Activated T-cell treated with anti-CD3 and anti-CD28 coated beads for 24 hours (primary cell): ENCODE measurements around the gene FHIT.
"Not testable (repeated sequence)": the region's sequence is repeated elsewhere in the genome, so short reads cannot be mapped to it uniquely, and the experiment has no call there.

Experiments used
- DNase-seq: peaks from one replicate; pipeline ENCODE4 v3.0.0-alpha.2; 2020; ENCODE audit warnings: low read depth

Gene FHIT

GRCh38 chr3:61226166-61226686 is 25.0 kb downstream of the FHIT start:
- no peak for DNase-seq

DNA sequence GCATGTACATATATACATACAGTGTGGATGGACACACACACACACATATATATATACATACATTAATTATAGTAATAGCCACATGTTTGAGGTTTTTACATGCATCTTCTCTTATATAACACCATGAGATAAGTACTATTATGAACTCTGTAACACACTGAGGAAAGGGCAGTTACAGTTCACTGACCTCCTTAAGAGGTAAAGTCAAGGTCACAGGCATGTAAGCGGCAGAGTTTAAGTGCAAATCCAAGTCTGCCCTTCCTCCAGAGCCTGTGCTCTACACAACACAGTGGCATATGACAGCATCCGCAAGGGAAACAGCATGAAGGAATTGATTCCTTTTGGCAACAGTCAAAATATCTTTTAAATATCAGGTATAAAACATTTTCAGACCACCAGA is 26.4 kb downstream of the FHIT start:
- DNase-seq = no peak

DNA sequence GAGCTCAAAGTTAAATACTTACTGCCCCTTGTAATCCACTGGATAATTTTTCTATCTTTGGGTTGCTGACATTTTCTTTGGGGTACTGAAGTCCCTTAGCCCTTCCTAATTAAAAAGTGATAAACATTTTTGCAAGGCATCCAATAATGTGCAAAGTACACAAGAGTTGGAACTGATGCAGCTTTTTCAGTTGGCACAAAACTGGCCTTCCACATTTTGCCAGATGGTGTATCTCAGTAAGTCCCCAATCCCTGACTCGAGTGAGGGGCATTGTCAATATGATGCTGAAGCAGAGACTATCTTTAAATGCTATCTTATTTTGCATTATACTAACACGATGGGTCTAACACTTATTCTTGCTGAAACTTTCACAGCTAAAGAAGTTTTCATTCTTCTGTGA is 27.8 kb downstream of the FHIT start:
- DNase-seq = no peak

DNA sequence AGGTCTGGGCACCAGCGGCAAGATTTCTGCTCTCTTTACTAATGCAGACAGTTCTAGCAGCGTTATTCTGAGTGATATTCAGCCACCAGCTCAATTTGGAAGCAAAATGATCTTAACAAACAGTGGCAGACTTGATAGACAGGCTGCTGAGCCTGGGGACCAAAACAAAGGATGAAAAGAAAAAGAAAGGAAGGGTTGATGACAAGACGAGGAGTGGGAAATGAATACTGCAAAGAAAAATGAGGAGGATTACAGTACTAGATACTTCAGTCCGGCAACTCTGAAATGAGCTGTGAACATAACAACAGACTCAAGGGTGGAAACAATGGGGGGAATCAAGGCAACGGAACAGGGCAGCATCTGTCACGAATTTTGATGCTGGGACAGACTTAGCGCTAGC is 28.8 kb downstream of the FHIT start:
- DNase-seq = no peak

GRCh38 chr3:61221759-61222362 is 29.4 kb downstream of the FHIT start:
- DNase-seq = no peak

- DNase-seq = no peak
Measured at GRCh38 chr3:61218504-61218903, 32.7 kb downstream of the FHIT start.

DNA sequence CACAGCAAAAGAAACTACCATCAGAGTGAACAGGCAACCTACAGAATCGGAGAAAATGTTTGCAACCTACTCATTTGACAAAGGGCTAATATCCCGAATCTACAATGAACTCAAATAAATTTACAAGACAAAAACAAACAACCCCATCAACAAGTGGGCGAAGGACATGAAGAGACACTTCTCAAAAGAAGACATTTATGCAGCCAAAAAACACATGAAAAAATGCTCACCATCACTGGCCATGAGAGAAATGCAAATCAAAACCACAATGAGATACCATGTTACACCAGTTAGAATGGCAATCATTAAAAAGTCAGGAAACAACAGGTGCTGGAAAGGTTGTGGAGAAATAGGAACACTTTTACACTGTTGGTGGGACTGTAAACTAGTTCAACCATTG is 35.1 kb downstream of the FHIT start:
- not testable (repeated sequence) for DNase-seq

DNA sequence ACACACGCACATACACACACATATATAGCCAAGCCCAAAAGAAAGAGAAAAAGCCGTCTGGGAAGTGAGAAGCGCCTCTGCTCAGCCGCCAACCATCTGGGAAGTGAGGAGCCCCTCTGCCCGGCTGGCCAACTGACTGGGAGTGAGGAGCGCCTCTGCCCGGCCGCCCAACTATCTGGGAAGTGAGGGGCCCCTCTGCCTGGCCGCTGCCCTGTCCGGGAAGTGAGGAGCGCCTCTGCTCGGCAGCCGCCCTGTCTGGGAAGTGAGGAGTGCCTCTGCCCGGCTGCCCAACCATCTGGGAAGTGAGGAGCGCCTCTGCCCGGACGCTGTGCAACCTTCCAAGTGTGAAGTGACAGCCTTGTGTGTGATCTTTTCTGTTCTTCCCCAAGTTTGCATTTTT is 49.2 kb downstream of the FHIT start:
- DNase-seq = no peak

- no peak for DNase-seq
Measured at GRCh38 chr3:61201071-61201470, 50.2 kb downstream of the FHIT start.

DNA sequence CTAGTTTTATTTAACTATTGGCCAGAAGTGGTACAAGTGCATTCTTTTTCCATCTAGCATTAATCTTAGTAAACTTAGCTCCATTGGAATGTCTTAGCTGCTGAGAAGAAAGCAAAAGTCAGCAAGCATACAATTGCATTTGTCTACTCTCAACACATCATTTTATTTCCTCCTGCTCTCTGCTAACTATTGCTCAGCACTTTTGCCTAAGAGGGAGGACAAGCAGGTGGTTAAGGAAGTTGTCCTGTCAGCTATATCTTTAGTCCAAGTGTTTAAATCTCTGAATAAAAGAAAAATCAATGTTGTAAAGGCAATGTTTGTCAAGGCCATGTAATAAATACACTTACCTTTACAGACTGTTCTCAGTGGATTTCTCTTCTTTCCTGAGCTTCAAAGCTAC is 51.0 kb downstream of the FHIT start:
- DNase-seq = no peak

- DNase-seq = no peak
Measured at GRCh38 chr3:61199843-61200242, 51.4 kb downstream of the FHIT start.

GRCh38 chr3:61194892-61195538 is 56.2 kb downstream of the FHIT start:
- no peak for DNase-seq

GRCh38 chr3:61192222-61192621 is 59.0 kb downstream of the FHIT start:
- DNase-seq = no peak

DNA sequence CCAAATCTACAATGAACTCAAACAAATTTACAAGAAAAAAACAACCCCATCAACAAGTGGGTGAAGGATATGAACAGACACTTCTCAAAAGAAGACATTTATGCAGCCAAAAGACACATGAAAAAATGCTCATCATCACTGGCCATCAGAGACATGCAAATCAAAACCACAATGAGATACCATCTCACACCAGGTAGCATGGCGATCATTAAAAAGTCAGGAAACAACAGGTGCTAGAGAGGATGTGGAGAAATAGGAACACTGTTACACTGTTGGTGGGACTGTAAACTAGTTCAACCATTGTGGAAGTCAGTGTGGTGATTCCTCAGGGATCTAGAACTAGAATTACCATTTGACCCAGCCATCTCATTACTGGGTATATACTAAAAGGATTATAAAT is 61.0 kb downstream of the FHIT start:
- not testable (repeated sequence) for DNase-seq

GRCh38 chr3:61186030-61186429 is 65.2 kb downstream of the FHIT start:
- no peak for DNase-seq

GRCh38 chr3:61184956-61185355 is 66.3 kb downstream of the FHIT start:
- DNase-seq = no peak

DNA sequence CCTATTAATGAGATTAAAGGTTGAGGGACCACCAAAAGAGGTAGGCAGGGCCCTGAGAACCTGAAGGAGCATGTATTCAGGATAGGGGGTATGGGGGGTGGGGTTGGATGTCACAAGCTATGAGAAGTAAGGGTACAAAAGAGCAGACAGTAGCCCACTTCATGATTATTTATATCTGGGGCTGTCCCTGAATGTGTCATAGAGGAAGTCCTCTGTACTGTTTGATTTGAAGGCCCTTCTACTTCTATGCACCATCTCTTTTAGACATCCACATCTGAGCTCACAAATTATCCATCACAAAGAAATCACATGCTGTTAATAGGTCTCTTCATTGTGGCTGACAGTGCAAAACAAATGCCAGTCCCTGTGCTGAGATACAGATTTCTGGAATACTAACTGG is 68.6 kb downstream of the FHIT start:
- DNase-seq = no peak

DNA sequence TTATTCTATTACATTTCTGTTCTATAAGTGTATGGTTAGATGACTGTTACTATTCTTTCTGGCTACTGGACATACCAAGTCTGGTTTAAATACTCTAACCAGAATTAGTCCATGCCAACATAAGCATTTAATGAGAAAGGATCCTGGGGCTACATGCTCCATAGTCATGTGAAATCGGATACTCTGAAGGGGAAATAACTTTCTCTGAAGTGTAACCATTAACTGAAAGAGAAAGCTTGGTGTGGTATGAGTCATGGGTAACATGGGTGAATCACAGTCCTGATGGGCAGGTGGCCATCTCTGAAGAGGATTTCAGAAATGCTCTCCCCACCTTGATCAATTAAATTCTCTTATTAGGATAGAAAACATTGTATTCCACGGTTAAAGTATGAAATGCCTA is 69.4 kb downstream of the FHIT start:
- DNase-seq = no peak

DNA sequence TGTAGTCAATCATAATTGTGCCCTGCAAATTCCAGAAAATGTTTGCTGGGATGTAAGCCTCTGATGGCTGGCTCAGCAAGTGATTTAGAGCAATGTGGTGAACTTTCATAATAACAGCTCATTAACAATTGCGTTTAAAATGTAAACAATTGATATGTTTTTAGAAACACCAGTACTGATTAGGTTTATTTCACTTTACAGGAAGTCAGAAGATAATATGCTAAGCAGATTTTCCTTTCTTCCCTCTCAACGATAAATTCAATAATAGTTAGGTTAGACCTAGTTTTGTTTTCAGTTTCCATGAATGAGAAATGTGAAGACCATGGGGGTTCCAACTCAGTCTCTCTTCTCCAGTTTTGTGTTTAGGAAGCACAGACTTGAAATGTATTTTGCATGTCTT is 71.0 kb downstream of the FHIT start:
- no peak for DNase-seq

DNA sequence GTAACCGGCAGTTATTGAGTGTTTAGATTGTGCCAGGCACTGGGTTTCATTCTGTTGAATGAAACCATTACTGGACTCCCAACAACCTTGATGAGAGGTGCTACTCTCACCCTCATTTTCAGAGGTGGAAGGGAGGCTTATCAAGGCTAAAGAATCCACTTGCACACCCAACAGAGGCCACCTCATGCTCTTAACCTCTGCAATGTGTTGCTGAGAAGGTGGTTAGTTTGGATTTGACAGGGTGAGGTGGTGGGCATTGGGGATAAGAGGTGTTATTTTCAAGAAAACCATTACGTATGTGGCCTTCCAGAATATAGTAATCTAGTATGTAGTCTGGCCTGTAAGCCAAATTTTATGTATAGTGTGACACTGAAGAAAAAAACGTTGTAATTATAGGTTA is 73.1 kb downstream of the FHIT start:
- DNase-seq = no peak

GRCh38 chr3:61177450-61177849 is 73.8 kb downstream of the FHIT start:
- DNase-seq = no peak

DNA sequence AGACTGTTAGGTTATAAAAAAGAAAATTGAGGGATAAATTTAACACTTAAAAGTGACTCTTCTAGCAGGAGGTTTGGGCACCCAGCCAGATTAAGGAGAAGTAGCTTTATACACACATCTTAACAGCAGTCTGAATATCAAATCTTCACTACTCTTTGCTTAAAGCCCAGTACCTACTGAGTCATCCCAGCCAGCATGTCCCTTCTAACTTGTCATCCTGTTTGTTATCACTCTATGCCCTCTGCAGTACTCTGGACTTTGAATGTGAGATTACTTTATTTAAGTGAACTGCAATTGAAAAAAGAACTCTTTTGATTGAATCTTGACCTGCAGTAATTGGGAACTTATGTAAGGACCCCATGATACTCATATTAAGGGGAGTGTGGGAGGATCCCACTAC is 77.6 kb downstream of the FHIT start:
- no peak for DNase-seq

DNA sequence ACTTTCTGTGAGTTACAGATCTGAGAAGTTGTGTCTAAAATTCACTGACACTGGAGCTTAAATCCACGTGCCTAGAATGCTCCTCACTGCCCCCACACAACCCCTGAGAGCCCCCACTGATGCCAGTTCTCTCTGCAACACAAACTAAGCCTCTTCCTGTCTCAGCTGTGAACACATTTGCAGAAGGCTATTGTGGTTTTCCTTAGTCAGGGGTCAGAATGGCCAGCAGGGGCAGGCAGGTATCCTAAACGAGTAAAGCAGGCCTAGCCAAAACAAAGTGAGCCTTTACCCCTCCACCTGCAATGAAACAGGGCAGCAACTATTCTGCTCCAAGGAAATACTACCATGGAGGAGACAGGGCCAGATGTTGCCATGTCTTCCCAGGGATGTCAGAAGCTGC is 78.6 kb downstream of the FHIT start:
- DNase-seq = no peak

GRCh38 chr3:61172203-61172602 is 79.0 kb downstream of the FHIT start:
- DNase-seq = no peak
